Measurements from ENCODE around the gene GZMM.

GRCh38 chr19:538641-539428 is 5.0 kb upstream of the GZMM start:
- TF ChIP-seq CTCF (IDR thresholded peaks at IDR 0.05) = no peak
- no peak for TF ChIP-seq POLR2A (IDR thresholded peaks at IDR 0.05)
